ENCODE data around the gene XAF1.
"Not testable (repeated sequence)": the region's sequence is repeated elsewhere in the genome, so short reads cannot be mapped to it uniquely, and the experiment has no call there.

Gene XAF1

DNA sequence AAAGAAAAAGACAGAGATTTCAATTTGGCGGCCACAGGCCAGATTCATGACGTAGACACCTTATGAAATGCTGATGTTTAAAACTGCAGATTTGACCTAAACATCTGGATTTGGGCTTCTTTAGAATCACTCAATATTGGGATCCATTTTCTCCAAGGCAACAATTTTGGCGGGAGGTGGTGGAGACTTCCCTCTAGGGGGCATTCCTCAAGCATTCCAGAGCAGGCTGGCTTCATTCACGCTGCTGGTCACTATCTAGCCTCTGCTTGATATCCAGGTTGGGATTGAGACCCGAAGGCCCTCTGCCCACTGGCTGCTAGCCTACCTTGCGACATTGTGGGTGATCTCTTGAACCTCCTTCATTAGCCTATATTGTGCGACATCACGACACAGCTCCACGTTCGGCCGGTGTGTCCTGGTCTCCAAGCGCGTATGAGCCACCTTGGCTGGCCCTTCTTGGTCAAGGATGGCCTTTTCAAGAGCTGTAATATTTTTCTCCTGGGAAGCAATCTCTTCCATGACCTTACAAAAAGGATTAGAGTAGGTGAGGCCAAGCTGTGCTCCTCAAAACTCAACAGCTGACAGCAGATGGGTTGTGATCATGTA lies 44.7 kb downstream of the XAF1 start:
- DNase-seq (ENCODE audit: low spot score), result no peak

DNA sequence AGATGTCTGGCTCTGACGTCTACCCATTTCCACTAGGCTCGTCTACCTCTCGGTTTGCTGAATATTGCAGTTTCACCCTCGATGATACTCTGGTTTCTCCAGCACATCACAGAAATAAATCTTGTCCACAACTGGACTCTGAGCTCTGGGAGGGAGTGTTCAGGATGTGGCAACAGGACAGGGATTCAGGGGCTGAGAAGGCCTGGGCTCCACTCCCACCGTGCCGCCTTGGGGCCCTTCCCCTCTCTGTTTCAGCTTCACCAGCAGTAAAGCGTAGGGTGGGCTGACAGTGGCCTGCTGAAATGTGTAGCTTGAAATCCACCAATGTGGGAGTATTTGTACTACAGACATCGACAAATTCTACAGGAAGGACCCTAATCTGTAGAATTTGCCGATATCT lies 55.7 kb downstream of the XAF1 start:
- no peak for DNase-seq (ENCODE audit: low spot score)

DNA sequence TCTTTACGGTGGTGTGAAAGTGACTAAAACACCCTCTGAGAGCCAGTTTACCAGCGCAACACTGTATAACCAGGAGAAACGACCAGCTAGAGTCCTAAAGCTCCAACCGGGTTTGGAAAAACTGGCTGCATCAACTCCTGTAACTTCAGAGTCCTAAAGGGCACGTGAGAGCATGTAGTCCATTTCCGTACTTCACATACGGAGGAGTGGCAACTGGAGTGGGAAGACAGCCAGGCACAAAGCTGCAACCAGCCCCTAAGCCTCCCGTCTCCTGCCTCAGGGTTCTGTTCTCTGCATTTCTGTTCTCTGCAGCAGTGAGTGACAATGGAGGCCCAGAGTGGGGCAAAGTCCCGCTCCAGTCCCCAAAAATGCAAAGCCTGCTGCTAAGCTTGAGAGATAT lies 56.4 kb downstream of the XAF1 start:
- no peak for DNase-seq (ENCODE audit: low spot score)

DNA sequence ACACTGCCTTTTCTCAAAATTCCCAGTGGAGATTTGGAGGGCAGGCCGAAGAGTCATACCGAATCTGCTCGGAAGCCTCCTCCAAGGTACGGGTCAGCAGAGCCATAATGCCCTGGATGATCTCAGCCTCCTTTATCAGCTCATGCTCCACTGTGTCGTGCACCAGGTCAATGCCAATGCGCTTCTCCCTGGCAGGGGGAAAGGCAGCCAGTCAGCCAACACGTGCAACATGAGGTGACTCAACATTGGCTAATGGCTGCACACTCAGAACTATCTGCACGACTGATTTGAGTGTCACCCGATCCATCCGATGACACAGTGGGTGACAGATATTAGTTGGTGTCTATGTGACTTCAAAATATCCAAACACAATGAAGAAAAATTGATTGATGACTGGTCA lies 59.9 kb downstream of the XAF1 start:
- DNase-seq (ENCODE audit: low spot score), result no peak

DNA sequence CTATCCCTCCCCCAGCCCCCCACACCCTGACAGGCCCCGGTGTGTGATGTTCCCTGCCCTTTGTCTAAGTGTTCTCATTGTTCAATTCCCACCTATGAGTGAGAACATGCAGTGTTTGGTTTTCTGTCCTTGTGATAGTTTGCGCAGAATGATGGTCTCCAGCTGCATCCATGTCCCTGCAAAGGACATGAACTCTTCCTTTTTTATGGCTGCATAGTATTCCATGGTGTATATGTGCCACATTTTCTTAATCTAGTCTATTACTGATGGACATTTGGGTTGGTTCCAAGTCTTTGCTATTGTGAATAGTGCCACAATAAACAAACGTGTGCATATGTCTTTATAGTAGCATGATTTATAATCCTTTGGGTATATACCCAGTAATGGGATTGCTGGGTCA lies 60.5 kb downstream of the XAF1 start:
- not testable (repeated sequence) for DNase-seq (ENCODE audit: low spot score)

DNA sequence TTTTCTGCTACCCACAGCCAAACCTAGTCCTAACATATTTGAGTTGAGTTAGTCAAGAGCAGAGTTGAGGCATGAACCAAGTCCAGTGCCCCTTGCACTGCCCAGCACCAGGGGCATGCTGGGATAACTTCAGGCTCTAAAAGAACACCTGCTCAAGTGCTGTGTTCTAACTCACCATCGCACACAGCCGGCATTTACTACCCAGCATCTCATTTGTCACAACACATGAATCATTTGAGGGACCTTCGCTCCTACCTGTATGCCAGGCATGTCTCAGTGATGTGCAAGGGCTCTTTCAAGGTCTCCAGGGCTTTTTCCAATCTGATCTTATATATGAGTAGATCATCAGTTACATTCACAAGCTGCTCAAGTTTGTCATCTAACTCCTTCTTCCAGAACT lies 63.1 kb downstream of the XAF1 start:
- DNase-seq (ENCODE audit: low spot score), result no peak

DNA sequence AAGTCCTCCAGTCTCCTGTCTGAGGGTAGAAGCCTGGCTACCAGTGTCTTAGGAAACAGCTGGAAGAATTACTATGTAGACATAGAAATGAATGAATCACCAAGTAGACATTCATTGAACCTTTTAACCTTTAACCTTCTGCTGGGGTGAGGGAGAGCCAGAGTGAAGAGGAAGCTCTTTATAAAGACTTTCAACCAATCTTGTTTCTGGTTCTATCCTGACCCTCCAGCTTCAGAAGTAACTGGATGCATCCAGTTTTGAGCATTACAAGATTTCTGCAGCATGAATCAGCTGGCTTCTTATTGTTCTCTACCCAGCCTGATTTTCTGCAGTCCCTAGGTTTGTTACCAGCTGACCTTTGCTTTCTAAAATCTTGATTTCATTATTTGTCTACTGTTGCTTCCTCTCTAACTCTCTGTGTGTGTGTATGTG lies 67.2 kb downstream of the XAF1 start:
- no peak for DNase-seq (ENCODE audit: low spot score)
